Calu3 (cell line): Measurements from ENCODE around the gene HOXA11. TPM values are rescaled to one million over a fixed set of nuclear protein-coding genes. Genes with fewer than 3 reads are reported as not detected.
A peak's percentile ranks its signal among the peaks of the same experiment; 100 is the strongest.

Experiments
- BruUV-seq: library from RNA; stranded (reverse); fragments of 400-500 nt; replicated peaks from 2 replicates; lab custom pipeline; 2021; lab: Mats Ljungman, UMichigan
- CTCF ChIA-PET: fragments of 300-600 bp; sonication (Branson Sonifier 250); formaldehyde crosslinking; loops from one replicate; lab custom pipeline; 2022; ENCODE audit warnings: antibody characterized with exemption; lab: Charles Lee
- DNase-seq: peaks from one replicate; pipeline ENCODE4 v3.0.0; 2022
- H3K27ac Mint-ChIP-seq: one replicate; pipeline ENCODE4 v1.8.0; 2022; ENCODE audit warnings: mixed read lengths; ENCODE audit not compliant: unreplicated experiment
- H3K27me3 Mint-ChIP-seq: one replicate; pipeline ENCODE4 v1.8.0; 2022; ENCODE audit warnings: mixed read lengths; ENCODE audit not compliant: unreplicated experiment
- H3K36me3 Mint-ChIP-seq: one replicate; pipeline ENCODE4 v1.8.0; 2022; ENCODE audit warnings: mild to moderate bottlenecking, moderate library complexity, mixed read lengths; ENCODE audit not compliant: insufficient read depth, unreplicated experiment
- H3K4me1 Mint-ChIP-seq: one replicate; pipeline ENCODE4 v1.8.0; 2022; ENCODE audit warnings: mild to moderate bottlenecking, low read depth, mixed read lengths; ENCODE audit not compliant: unreplicated experiment
- H3K4me3 Mint-ChIP-seq: one replicate; pipeline ENCODE4 v1.8.0; 2022; ENCODE audit warnings: mild to moderate bottlenecking, low read depth, moderate library complexity, mixed read lengths; ENCODE audit not compliant: unreplicated experiment
- H3K9me3 Mint-ChIP-seq: one replicate; pipeline ENCODE4 v1.8.0; 2022; ENCODE audit warnings: low read depth, mixed read lengths; ENCODE audit not compliant: unreplicated experiment
- intact Hi-C: fragments of 100-400 bp; cut with micrococcal nuclease; formaldehyde crosslinking; loops from one replicate; pipeline ENCODE4 v1.10.0; 2022; ENCODE audit not compliant: unreplicated experiment
- total RNA-seq: library from RNA; stranded (reverse); gene quantifications from 2 replicates; pipeline ENCODE4 v1.2.3, GENCODE V29; 2022
- TF ChIP-seq, protein P1 (sequence below): fragments of 200-600 bp; IDR thresholded peaks from one replicate; pipeline ENCODE4 v1.8.0; 2022; ENCODE audit warnings: antibody characterized with exemption; ENCODE audit not compliant: unreplicated experiment

Gene HOXA11
- total RNA-seq, 1 experiment from 2014 or later = 0.54 TPM

GRCh38 chr7:27159266-27160144 is 25.5 kb downstream of the HOXA11 start:
- DNase-seq = no peak
- TF ChIP-seq, protein P1, sequence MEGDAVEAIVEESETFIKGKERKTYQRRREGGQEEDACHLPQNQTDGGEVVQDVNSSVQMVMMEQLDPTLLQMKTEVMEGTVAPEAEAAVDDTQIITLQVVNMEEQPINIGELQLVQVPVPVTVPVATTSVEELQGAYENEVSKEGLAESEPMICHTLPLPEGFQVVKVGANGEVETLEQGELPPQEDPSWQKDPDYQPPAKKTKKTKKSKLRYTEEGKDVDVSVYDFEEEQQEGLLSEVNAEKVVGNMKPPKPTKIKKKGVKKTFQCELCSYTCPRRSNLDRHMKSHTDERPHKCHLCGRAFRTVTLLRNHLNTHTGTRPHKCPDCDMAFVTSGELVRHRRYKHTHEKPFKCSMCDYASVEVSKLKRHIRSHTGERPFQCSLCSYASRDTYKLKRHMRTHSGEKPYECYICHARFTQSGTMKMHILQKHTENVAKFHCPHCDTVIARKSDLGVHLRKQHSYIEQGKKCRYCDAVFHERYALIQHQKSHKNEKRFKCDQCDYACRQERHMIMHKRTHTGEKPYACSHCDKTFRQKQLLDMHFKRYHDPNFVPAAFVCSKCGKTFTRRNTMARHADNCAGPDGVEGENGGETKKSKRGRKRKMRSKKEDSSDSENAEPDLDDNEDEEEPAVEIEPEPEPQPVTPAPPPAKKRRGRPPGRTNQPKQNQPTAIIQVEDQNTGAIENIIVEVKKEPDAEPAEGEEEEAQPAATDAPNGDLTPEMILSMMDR = no peak
- no peaks in the 10 kb centered on the region for H3K4me1 Mint-ChIP-seq
- no peak overlapping the region for H3K27ac Mint-ChIP-seq
- peaks cover 7% of the 10 kb centered on the region for H3K36me3 Mint-ChIP-seq
- H3K27me3 Mint-ChIP-seq = no peaks in the 10 kb centered on the region
- peak overlapping the region; percentile 76 for H3K4me3 Mint-ChIP-seq
- CTCF ChIA-PET = interaction anchor here (1.3 kb wide), 1 partner anchor 9 kb away, joined by 5 read pairs; no protein-coding TSS in a partner anchor
- no peaks in the 10 kb centered on the region for H3K9me3 Mint-ChIP-seq
- no TSS peak for BruUV-seq
- intact Hi-C loops = loop anchor here (2.0 to 5.0 kb wide), 2 partner anchors 791 to 977 kb away; no protein-coding TSS in a partner anchor

DNA sequence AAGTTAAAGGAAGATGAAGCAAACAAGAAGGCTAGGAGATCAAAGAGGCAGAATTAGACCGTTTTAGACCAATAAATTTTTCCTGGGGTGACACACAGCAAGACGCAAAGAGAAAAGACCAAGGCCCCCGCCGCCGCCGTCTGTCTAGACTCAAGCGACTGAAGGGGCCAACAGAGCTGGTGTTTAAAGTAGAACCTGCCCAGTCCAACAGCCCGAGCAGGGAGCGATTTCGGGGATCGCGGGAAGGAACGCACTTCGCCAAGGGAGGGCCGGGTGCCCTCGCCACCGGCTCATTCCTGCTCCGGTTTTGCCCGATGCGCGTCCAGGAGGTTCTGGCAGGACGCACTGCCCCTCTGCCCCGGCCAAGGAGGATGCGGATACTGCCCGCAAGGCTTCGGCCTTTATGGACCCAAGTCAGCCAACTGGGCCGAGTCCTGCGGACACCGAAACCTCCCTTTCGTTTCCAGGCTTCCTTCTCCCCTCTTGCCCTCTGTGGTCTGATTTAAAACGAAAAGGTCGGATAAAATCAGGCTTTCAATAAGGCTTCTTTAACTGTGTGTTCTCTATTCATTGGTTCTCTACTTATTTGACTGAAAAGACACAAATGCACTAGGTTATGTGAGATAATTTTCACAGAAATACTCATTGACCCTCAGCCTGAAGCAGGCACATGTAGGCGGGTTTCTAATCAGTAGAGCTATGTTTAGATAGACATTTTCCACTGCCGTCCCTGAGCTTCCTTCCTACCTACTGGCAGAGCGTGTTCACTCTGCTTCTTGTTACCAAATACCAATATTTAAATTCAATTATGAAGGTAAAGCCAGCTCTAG is 26.4 kb downstream of the HOXA11 start:
- BruUV-seq = no TSS peak
- no peak for DNase-seq
- no peak overlapping the region for H3K4me3 Mint-ChIP-seq
- TF ChIP-seq, protein P1 = no peak
- no peaks in the 10 kb centered on the region for H3K9me3 Mint-ChIP-seq
- intact Hi-C loops = no loop called here
- H3K4me1 Mint-ChIP-seq = no peaks in the 10 kb centered on the region
- H3K27me3 Mint-ChIP-seq = peaks cover 8% of the 10 kb centered on the region
- H3K27ac Mint-ChIP-seq = no peak overlapping the region
- H3K36me3 Mint-ChIP-seq = peaks cover 7% of the 10 kb centered on the region
- CTCF ChIA-PET = interaction anchor here (1.3 to 1.9 kb wide), 2 partner anchors 8 to 476 kb away, joined by 5 read pairs; no protein-coding TSS in a partner anchor

DNA sequence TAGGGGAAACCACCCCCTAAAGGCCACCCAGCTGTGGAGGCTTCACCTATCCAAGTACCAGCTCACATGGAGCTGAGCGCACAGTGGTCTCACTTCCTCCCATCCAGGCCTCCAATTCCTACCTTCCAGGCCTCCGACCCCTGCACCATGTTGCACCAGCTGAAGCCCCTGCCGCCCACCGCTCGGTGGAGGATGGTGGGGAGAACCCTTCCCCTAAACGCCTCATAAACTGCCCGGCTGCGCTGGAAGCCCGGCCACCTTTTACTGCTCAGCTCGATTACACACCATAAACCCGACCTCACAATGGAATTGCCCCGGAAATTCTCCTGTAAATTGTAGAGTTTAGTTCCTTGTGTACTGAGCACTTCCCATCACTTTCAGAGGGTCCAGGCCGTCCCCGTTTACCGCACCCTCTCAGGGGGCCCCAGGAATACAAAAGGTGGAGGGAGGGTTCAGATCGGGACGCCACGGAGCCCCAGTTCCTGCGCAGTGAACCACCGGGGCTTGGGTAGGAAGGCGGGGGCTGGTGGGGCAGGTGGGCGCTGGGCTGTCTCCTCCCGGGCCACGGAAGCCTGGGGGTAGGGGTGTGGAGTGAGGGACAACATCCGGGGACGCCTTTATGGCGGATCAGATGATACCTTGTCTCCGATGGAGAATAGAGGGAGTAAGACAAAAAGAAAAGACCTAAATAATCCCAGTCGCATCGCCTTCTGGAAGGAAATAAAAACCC is 27.2 kb downstream of the HOXA11 start:
- H3K4me1 Mint-ChIP-seq = no peaks in the 10 kb centered on the region
- H3K36me3 Mint-ChIP-seq = peaks cover 7% of the 10 kb centered on the region
- TF ChIP-seq, protein P1 = no peak
- no TSS peak for BruUV-seq
- intact Hi-C loops = no loop called here
- DNase-seq = no peak
- CTCF ChIA-PET = interaction anchor here (1.9 kb wide), 1 partner anchor 476 kb away, joined by 5 read pairs; no protein-coding TSS in a partner anchor
- H3K27me3 Mint-ChIP-seq = peaks cover 16% of the 10 kb centered on the region
- no peak overlapping the region for H3K4me3 Mint-ChIP-seq
- no peak overlapping the region for H3K27ac Mint-ChIP-seq
- H3K9me3 Mint-ChIP-seq = no peaks in the 10 kb centered on the region
